Bronchial epithelial cell (primary cell): ENCODE data around the gene PRR7. TPM values are rescaled to one million over a fixed set of nuclear protein-coding genes. Genes with fewer than 3 reads are reported as not detected.

Experiments used
- DNase-seq: peaks from one replicate; pipeline ENCODE4 v3.0.0-alpha.2; 2010; ENCODE audit warnings: low read depth
- FAIRE-seq: peaks from 2 replicates; lab custom pipeline; 2011; peaks lifted over from hg19 to GRCh38; lab: Jason Lieb, UNC
- H3K27me3 ChIP-seq: 2 replicates; pipeline ENCODE4 v1.5.1; 2011; ENCODE audit warnings: low read length; ENCODE audit not compliant: control insufficient read depth, insufficient read depth
- H3K36me3 ChIP-seq: 2 replicates; pipeline ENCODE4 v1.5.1; 2011; ENCODE audit warnings: low read length; ENCODE audit not compliant: control insufficient read depth, insufficient read depth
- H3K4me3 ChIP-seq: 2 replicates; pipeline ENCODE4 v1.5.1; 2011; ENCODE audit warnings: mild to moderate bottlenecking, low read depth, low read length, control low read depth
- total RNA-seq: library from RNA; depleted of rRNA; stranded (reverse); fragments of >200 nt; gene quantifications from 2 replicates; pipeline ENCODE4 v1.2.1, GENCODE V29; 2014
- TF ChIP-seq, protein P1 (sequence below): IDR thresholded peaks from 2 replicates; pipeline ENCODE4 v1.5.1; 2011; ENCODE audit warnings: mild to moderate bottlenecking, moderate library complexity, low read length, control low read depth, inconsistent platforms; ENCODE audit not compliant: insufficient read depth, severe bottlenecking

PRR7 gene
- total RNA-seq, 1 donor from 2014 or later: 5.0 TPM

DNA sequence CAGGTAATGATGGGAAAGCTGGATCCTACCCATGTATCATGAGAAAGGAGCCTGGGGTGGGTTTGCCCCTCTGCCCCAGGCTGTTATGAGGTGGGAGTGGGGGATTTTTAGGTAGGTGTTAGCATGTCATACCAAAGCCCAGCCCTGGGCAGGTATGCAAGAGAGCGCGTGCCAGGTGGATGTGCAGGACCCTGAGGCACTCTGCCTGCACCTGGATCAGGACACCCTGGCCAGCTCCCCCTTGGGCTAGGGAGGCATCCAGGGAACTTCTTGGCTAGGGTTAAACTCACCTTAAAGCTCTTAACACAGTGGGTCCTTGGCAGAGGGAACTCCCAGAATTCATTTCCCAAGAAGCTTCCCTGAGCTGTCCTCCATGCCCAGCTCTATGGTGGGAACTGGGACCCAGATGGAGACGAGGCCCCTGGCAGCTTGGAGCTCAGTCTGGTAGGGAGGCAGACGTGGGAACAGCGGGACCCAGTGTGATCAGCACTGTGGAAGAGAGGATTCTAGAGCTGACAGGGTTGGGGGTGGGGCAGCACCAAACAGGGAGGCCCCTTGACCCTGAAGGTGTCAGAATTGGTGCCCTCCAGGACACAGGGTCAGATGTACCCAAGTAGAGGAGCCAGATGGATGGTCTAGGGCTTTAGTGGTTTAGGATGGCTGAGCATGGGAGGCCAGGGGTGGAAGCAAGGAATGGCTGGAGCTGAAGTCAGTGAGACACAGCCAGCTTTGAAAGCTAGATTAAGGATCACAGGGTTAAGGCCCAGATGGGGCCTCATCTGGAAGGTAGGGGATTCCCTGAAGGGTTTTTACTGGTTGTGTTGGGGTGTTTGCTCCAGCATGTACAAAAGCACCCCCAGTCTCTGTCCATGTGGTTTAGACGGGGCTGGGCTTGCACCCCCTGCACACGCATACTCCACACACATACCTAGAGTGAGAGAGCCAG, 2.2 kb upstream of the PRR7 start:
- Histone ChIP-seq H3K4me3 (no peak overlapping the region), H3K27me3 (no peaks in the 10 kb centered on the region), H3K36me3 (no peaks in the 10 kb centered on the region)
- TF ChIP-seq, protein P1, sequence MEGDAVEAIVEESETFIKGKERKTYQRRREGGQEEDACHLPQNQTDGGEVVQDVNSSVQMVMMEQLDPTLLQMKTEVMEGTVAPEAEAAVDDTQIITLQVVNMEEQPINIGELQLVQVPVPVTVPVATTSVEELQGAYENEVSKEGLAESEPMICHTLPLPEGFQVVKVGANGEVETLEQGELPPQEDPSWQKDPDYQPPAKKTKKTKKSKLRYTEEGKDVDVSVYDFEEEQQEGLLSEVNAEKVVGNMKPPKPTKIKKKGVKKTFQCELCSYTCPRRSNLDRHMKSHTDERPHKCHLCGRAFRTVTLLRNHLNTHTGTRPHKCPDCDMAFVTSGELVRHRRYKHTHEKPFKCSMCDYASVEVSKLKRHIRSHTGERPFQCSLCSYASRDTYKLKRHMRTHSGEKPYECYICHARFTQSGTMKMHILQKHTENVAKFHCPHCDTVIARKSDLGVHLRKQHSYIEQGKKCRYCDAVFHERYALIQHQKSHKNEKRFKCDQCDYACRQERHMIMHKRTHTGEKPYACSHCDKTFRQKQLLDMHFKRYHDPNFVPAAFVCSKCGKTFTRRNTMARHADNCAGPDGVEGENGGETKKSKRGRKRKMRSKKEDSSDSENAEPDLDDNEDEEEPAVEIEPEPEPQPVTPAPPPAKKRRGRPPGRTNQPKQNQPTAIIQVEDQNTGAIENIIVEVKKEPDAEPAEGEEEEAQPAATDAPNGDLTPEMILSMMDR: no peak
- DNase-seq: no peak
- FAIRE-seq: peak; percentile 72

DNA sequence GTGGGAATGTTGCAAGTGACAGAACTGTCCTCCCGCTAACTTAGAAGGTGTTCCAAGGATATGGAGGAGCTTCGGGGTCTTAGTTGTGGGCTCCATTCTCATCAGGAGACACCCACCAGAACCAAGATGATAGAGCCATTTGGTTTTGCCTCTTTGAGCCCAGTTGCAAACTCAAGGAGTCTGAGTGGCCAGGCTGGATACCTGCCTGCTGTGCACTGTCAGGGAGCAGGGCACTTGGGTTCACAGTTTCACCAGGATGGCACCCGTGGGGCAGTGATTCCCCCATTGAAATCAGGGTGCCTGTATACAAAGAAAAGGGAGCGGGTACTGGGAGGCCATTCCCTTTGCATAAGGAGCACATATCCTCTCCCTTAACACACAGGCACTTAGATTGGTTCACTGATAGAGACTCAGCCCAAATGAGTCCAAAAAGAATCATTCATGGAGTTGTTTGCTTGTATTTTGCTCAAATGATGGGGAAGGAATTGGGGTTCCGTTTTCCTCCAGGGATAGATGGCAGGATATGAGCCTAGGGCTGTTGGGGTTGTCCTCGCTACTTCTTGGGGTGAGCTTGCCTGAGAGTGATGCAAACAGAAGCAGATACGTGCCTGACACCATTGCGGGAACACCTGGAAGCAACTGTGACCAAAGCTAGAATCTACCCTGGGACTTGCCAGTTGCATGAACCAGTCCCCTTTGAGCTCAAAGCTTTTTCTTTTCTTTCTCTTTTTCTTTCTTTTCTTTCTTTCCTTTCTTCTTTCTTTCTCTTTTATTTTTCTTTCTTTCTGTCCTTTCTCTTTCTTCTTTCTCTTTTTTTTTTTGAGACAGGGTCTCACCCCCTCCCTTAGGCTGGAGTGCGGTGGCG, 1.3 kb upstream of the PRR7 start:
- Histone ChIP-seq H3K4me3 (no peak overlapping the region), H3K27me3 (no peaks in the 10 kb centered on the region), H3K36me3 (no peaks in the 10 kb centered on the region)
- DNase-seq (no peak), FAIRE-seq (no peak)
- TF ChIP-seq, protein P1: no peak

DNA sequence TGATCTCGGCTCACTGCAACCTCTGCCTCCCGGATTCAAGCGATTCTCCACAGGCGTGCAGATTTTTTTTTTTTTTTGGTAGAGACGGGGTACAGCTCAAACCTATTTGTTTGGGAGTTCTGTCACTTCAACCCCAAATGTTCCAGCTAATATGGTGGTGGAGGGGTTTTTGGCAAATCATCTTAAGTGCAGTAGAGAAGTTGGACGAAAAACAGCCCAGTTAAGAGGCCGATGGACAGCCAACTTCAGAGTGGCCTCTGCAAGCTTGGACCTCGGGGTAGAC, 756 bp upstream of the PRR7 start:
- Histone ChIP-seq H3K36me3 (no peaks in the 10 kb centered on the region), H3K4me3 (no peak overlapping the region), H3K27me3 (no peaks in the 10 kb centered on the region)
- TF ChIP-seq, protein P1: no peak
- DNase-seq: no peak
- FAIRE-seq: no peak

- H3K27me3 ChIP-seq: no peaks in the 10 kb centered on the region
- DNase-seq (no peak), FAIRE-seq (no peak)
- peak overlapping the region; percentile 48 for H3K4me3 ChIP-seq
- H3K36me3 ChIP-seq: no peaks in the 10 kb centered on the region
- TF ChIP-seq, protein P1: no peak
These were observed 524 bp downstream of the PRR7 start for GRCh38 chr5:177447066-177447610.

DNA sequence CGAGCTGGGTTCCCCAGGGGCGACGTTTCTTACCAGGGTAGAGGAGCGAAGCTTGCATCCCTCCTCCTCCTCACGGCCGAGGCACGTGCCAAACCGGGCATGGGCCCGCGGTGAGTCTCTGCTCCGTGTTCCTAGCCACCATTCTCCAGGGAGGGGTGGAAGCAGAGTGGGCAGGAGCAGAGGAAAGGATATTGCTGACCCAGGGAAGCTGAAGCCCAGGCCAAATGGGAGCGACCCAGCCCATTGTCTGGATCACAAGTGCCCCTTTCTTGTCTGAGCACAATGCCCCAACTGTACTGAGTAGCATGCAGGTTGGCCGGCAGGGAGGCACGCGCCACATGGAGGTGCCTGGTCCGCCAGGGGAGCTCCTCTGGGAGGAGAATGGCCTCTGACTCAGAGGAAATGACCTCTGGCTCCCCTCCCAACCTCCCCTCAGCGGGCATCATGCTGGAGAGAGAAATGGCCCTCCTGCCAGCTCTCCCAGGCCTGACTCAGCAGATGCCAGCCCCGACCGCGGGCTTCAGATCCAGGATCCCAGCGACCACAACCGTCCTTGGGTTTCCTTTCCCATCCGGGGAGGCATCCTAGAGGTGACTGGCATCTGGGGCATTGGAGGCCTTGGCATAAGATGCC, 1.1 kb downstream of the PRR7 start:
- no peaks in the 10 kb centered on the region for H3K27me3 ChIP-seq
- peak; percentile 66 for DNase-seq
- peak overlapping the region; percentile 48 for H3K4me3 ChIP-seq
- no peak for FAIRE-seq
- no peaks in the 10 kb centered on the region for H3K36me3 ChIP-seq
- TF ChIP-seq, protein P1: no peak
